Placental epithelial cell (primary cell): ENCODE results near the gene SLC30A5. TPM values are rescaled to one million over a fixed set of nuclear protein-coding genes. Genes with fewer than 3 reads are reported as not detected.

Experiments used
- small RNA-seq: library from RNA; depleted of rRNA; stranded (forward); fragments of <200 nt; gene quantifications from one replicate; pipeline ENCODE3, GENCODE V24; 2012
- total RNA-seq: library from RNA; depleted of rRNA; stranded (reverse); fragments of >200 nt; gene quantifications from 2 replicates; pipeline ENCODE4 v1.2.3, GENCODE V29; 2012

Gene SLC30A5
- 49.7 and 58.1 TPM in 2 replicates for total RNA-seq

GRCh38 chr5:69093771-69094482 lies at the start of gene SLC30A5:
TSS of gene SLC30A5 (plus strand) at chr5:69094014. CDS start at chr5:69094256, 242 bp downstream.

GRCh38 chr5:69166686-69167492 lies 73.1 kb downstream of the SLC30A5 start, which contains the start of gene CCNB1:
TSS of gene CCNB1 (plus strand) at chr5:69167150. CDS start at chr5:69167263, 113 bp downstream.

Small RNAs within 50 kb of the gene (small RNA-seq; reads per million reads assigned to genes)
- gene SNORA50D (not detected), gene SUMO2P4 (not detected)

Other genes with a start within 250 kb of the SLC30A5 start
- 28.7 and 69.1 TPM in 2 replicates for gene CCNB1, start 73.1 kb downstream of the SLC30A5 start, total RNA-seq
- 8.2 and 14.9 TPM in 2 replicates for gene CENPH, start 95.6 kb downstream of the SLC30A5 start, total RNA-seq
- 27.5 and 39.9 TPM in 2 replicates for gene CDK7, start 140.9 kb downstream of the SLC30A5 start, total RNA-seq
- 2.4 and 3.8 TPM in 2 replicates for gene CCDC125, start 238.8 kb downstream of the SLC30A5 start, total RNA-seq